ENCODE measurements around the gene KPNA6. TPM values are rescaled to one million over a fixed set of nuclear protein-coding genes. Genes with fewer than 3 reads are reported as not detected.
"Not testable (repeated sequence)": the region's sequence is repeated elsewhere in the genome, so short reads cannot be mapped to it uniquely, and the experiment has no call there.

Gene KPNA6
- 65.2 TPM for total RNA-seq

DNA sequence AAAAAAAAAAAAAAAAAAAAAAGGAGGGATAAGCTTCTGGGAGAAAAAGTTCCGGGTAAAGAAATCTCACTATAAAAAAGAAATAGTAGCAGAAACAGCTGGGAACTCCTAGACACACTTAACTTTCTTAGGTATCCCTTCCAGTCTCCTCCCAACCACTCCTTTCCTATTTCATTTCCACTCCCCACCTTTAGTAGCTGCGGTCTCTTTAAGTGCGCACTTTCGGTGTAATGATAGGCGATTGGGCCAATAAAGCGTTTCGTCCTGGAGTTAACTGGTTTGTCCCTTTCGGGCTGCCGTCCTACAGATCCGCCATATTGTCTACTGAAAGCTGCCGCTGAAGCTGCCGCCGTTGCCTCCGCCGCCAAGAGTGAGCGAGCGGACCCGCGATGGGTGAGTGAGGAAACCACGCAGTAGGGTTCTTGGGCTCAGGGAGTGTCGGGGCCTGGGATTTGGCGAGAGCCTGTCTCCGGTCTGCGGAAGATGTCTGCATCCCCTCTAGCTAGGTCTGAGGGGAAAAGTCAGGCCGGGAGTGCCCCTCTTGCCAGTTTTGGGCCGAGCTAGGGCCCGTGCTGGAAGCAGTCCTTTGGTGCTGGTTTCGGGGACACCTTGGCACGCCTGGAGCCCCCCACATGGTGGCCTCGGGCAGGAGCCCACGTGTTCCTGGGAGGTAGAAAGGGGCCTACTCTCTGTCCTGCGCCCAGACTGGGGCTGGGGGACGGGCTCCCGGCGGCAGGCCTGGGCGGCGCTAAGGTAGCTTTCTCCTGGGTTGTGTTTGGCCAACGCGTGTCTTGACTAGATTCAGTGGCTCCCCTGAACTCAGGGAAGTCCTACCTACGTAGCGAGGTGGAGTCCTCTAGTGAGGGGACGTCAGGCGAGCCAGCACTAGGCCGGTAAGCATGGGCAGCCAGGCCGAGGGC, at the start of gene KPNA6:
TSS of gene KPNA6 (plus strand) at position 315 of the 920 bp plus-strand sequence. CDS start at position 390, 75 bp downstream.
- DNase-seq (ENCODE audit: low spot score) = peak; percentile 96

GRCh38 chr1:32060914-32061313, 46.9 kb upstream of the KPNA6 start:
- DNase-seq (ENCODE audit: low spot score) = no peak

DNA sequence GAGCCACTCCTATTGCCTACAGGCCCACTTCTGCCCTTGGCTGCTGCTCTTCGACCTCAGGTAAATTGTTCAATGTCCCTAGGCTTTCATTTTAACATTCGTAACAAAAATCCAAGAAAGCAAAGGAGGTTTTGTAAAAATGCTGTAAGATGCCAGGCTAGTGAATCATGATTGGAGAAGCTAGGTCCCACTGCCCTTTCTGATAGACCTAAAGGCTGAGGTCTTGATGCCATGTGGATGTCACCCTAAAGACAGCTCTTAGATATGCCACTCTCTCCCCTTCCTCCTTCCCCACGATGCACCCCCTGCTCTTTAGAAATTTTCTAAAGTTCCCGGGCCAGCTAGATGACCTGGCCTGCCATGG, 45.0 kb upstream of the KPNA6 start:
- no peak for DNase-seq (ENCODE audit: low spot score)

DNA sequence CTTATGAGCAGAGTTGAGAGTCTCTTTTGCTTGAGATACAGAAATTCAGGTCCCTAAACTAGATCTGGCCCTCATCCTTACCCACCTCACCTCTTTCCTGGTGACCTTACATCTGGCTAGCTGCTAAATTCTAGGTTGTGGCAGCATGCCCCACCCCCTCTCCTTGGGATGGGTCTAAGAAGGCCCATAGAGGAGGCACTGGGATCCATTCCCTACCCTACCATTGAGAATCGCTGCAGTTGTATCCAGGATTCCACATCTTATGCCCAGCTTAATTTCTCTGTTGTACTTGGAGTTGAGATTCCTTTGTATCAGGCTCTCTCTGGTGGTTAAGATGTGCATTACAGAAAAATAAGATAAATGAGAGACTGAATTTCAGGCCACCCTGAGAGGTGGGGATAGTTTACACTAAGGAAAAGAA, 44.6 kb upstream of the KPNA6 start:
- DNase-seq (ENCODE audit: low spot score) = no peak

- DNase-seq (ENCODE audit: low spot score) = not testable (repeated sequence)
These were observed 42.0 kb upstream of the KPNA6 start for GRCh38 chr1:32065613-32066488.

- DNase-seq (ENCODE audit: low spot score) = peak; percentile 77
These were observed 41.4 kb upstream of the KPNA6 start for GRCh38 chr1:32066489-32066873.

DNA sequence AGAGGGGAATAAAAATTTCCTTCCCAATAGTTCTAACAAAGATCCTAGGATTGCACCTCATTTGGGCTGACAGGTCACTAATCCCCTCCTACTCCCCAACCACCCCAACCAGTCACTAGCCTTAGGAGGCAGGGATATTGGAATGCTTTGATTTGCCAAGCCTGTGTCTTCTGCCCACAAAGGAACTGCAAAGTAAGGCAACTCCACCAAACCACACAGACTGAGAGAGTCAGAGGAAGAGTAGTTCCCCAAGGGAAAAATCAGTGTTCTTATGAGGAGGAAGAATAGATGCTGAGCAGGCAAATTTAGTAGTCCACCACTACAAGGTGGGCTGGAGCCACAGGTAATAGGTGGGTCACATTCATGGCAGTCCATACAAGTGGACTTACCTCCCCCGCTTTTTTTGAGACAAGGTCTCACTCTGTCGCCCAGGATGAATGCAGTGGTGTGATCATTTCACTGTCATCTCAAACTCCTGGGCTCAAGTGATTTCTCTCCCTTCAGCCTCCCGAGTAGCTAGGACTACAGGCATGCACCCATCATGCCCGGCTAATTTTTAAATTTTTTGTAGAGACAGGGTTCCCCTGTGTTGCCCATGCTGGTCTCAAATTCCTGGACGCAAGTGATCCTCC, 38.8 kb upstream of the KPNA6 start:
- no peak for DNase-seq (ENCODE audit: low spot score)

- no peak for DNase-seq (ENCODE audit: low spot score)
These were observed 35.9 kb upstream of the KPNA6 start for GRCh38 chr1:32071758-32072621.

DNA sequence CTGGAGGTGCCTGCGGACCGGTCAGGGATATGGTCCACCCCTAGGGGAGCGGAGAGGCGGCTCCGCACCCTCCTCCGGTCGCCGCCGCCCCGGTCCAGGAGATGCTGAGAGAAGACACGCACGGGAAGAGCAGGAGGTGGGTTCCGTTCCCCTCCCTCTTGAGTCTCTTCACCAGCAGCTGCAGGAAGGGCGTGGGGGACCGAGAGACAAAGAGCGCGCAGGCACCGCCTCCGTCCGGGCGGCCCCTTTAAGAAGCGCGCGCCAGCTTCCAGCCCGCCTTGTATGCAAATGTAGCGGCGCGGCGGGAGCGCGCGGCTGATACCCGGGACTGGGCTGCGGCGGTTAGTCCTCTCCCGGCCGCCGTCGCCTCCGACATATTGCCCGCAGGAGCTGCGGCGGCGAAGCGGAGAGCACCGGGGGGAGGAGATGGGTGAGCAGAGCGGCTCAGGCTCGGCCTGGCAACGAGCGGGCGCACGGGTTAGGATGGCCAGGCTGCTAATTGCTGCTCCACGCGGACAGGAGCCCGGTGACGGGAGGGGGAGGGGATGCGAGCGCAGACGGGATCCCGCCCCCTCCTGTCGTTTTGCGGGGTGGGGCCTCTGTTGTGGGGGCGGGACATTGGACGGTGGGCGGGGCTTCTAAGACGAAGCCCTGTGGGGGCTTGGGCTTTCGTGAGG, 35.1 kb upstream of the KPNA6 start, which contains the start of gene TMEM39B:
TSS of gene TMEM39B (plus strand) at position 318 of the 677 bp plus-strand sequence. CDS start at position 427, 109 bp downstream.
- peak; percentile 95 for DNase-seq (ENCODE audit: low spot score)

- no peak for DNase-seq (ENCODE audit: low spot score)
These were observed 34.3 kb upstream of the KPNA6 start for GRCh38 chr1:32073299-32074229.

DNA sequence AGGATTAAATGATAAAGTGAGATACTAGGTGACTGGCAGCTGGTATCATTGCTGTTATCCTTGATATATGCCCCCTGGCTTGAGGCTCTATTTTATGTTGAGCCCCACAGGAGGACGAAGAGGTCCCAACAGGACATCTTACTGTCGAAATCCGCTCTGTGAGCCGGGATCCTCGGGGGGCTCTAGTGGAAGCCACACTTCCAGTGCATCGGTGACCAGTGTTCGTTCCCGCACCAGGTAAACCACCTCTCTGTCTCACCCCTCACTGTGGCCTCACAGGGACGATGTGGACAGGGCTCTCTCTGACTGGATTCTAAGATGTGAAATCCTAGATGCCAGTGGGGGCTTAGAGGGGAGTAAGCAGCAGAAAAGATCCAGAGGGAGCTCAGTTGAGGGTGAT, 33.0 kb upstream of the KPNA6 start:
- DNase-seq (ENCODE audit: low spot score) = no peak

DNA sequence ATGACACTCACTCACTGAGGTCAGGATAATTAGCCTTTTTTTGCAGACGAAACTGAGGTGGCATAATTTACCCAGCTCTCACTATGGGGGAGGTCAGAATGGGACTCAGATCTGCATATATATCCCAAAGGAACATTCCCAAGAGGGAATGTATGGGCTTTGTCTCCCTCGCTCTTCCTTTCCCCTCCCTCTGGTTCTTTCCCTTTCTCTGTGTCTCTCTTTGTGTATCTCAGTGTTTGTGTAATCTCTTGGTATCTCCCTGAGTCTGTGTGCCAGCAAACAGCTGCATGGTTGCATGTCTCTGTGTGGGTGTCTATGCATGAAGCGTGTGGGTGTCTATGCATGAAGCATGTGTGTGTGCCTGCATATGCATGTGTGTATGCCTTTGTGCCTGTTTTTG, 30.4 kb upstream of the KPNA6 start:
- DNase-seq (ENCODE audit: low spot score) = no peak

DNA sequence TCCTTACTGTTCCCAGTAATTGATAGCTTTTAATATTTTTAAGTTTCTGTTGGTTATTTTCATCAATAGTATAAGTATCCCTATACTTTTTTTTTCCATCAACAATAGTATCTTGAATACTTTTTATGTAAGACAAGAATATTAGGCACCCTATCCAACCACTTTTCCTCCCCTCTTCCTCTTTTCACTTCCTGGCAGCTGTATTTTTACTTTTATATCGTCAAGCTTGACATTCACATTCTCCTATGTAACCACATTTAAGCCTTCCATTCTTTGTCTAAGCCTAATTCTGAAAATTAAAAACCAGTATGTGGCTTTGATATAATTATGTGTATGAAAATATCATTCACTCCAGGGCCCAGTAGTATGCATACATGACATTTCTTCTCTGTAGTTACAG, 25.8 kb upstream of the KPNA6 start:
- no peak for DNase-seq (ENCODE audit: low spot score)

DNA sequence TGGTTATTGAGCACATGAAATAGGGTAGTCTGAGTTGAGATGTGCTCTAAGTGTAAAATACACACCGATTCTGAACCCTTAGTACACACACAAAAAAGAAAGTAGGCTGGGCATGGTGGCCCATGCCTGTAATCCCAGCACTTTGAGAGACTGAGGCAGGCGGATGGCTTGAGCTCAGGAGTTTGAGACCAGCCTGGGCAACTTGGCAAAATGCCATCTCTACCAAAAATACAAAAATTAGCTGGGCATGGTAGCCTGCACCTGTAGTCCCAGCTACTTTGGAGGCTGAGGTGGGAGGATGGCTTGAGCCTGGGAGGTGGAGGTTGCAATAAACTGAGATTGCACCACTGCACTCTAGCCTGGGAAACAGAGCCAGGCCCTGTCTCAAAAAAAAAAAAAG, 21.5 kb upstream of the KPNA6 start:
- not testable (repeated sequence) for DNase-seq (ENCODE audit: low spot score)

GRCh38 chr1:32091176-32091575, 16.7 kb upstream of the KPNA6 start:
- DNase-seq (ENCODE audit: low spot score) = no peak

GRCh38 chr1:32091591-32091990, 16.3 kb upstream of the KPNA6 start:
- DNase-seq (ENCODE audit: low spot score) = no peak

DNA sequence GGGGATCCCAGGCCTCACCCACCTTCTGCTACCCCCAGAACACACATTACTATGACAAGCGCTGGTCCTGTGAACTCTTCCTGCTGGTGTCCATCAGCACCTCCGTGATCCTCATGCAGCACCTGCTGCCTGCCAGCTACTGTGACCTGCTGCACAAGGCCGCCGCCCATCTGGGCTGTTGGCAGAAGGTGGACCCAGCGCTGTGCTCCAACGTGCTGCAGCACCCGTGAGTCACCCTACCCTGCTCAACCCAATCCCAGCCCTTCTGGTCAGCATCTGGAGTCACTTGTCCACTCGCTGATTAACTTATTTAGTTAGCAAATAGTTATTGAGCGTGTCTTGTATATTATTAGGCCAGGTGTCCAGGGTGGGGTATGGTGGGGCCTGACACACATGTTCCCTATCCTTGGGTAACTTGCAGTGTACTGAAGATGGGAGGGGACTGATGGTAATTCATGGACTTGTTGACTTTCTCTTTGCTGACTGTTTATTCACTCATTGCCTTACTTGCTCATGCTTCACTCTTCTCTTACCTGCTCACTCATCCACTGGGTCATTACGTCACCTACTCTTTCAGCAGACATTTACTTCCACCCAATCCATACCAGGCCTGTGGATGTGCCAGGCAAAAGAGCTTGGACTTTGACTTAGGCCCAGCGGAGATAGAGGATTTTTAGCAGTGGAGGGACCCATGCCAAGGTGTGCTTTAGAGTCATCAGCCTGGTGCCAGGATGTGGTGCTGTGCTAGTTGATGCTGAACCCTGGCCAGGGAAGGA, 12.9 kb upstream of the KPNA6 start:
- DNase-seq (ENCODE audit: low spot score) = peak; percentile 75

- DNase-seq (ENCODE audit: low spot score) = no peak
These were observed 8.4 kb upstream of the KPNA6 start for GRCh38 chr1:32099426-32099825.

DNA sequence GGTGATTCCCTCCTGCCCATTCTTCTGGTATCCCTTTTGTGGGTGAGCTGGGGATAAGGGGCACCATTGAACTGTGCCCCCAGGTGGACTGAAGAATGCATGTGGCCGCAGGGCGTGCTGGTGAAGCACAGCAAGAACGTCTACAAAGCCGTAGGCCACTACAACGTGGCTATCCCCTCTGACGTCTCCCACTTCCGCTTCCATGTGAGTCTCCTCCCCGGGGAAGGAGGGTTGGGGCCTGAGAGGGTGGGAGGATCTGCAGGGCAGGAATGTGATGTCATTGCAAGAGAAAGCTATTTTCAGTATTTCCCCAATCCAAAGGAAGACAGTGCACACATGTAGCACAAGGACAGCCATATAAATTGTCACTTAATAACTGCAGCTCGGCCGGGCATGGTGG, 7.5 kb upstream of the KPNA6 start:
- DNase-seq (ENCODE audit: low spot score) = no peak

Measured in mucosa of gallbladder (tissue), 1 donor.